ENCODE measurements around the gene MEGF11. TPM values are rescaled to one million over a fixed set of nuclear protein-coding genes. Genes with fewer than 3 reads are reported as not detected.

The MEGF11 gene
- total RNA-seq, 4 donors from 2014 or later: 0.76 TPM; not detected in 3

DNA sequence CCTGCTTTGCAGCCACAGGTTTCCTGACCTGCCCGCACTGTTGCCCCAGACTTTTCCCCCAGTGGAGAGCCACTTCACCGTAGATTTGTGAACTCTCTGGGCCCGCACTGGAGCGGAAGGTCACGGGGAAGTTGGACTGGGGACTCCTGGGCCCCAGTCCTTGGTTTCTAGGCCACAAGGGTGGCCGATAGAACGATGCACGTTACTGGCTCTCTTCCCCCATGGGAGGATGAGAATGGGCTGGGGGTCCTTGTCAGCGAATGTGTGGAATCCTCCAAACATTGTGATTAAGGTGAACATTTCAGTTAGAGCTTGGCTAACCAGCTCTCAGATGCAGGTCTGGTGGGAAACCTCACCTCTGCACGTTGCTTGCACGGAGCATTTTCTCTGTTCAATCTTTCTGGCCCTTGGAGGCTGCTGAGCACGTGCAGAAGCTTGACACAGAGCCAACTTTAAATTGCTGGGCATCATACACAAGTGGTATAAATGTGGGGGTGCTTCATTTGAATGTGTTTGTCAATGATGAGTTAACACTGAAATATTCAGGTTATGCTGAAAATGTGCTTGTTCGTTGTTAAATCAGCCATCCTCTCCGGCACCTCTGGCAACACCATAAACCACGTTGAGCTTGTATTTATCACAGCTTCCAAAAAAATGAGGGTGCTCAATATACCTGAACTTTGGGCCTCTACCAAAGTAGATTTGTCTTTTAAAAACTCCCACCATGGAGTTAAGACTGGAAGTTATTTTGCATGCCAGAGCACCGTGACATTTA is 40.8 kb upstream of the MEGF11 start:
- TF ChIP-seq, protein P1, sequence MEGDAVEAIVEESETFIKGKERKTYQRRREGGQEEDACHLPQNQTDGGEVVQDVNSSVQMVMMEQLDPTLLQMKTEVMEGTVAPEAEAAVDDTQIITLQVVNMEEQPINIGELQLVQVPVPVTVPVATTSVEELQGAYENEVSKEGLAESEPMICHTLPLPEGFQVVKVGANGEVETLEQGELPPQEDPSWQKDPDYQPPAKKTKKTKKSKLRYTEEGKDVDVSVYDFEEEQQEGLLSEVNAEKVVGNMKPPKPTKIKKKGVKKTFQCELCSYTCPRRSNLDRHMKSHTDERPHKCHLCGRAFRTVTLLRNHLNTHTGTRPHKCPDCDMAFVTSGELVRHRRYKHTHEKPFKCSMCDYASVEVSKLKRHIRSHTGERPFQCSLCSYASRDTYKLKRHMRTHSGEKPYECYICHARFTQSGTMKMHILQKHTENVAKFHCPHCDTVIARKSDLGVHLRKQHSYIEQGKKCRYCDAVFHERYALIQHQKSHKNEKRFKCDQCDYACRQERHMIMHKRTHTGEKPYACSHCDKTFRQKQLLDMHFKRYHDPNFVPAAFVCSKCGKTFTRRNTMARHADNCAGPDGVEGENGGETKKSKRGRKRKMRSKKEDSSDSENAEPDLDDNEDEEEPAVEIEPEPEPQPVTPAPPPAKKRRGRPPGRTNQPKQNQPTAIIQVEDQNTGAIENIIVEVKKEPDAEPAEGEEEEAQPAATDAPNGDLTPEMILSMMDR (IDR thresholded peaks at IDR 0.05): no peak
- no peak for TF ChIP-seq POLR2A (IDR thresholded peaks at IDR 0.05)

DNA sequence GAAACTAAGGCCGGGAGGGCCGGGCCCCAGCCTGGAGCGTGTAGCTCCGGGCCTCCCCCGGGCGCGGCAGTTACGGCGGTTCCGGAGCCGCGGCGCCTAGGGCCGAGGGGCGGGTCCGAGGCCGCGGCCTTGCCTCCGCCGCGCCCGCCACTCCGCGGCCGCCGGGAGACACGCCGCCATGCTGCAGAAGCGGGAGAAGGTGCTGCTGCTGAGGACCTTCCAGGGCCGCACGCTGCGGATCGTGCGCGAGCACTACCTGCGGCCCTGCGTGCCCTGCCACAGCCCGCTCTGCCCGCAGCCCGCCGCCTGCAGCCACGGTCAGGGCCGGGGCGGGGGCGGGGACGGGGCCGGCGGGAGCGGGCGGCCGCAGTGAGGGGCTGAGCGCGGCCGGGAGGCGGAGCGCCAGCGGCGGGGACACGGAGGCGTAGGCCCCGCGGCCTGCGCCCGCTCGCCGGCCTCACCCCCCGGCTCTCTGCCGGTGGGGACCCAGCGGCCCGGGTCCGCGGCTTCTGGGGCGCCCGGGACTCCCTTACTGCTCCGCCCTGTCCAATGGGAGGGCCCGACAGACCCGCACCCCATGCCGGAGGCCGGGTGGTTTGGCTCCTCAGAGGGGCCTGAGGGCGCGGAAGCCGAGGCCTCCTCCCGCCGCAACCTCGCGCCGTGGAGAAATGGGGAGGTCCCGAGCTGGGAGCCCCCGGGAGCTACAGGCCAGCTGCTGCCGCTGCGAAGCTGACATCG is 40.0 kb upstream of the MEGF11 start, which contains the start of gene DIS3L:
TSS of gene DIS3L (plus strand) at position 150 of the 738 bp plus-strand sequence. CDS start at position 179, 29 bp downstream.
- Histone ChIP-seq H3K4me1 (peaks cover 0 to 18% of the 10 kb centered on the region in 2 donors), H3K27ac (peak within 1 kb of the TSS; percentile 90 to 94), H3K9me3 (no peaks in the 10 kb centered on the region), H3K36me3 (no peaks in the 10 kb centered on the region), H3K27me3 (no peaks in the 10 kb centered on the region), H3K4me3 (peak within 1 kb of the TSS; percentile 50 to 78)
- DNase-seq: peak; percentile 37 to 51
- intact Hi-C loops (cut with DNase I; ENCODE audit: low total_unique reads): no loop called here
- TF ChIP-seq, protein P1 (IDR thresholded peaks at IDR 0.05): no peak
- peak in 1 of 2 donors; percentile 57 for TF ChIP-seq POLR2A (IDR thresholded peaks at IDR 0.05)

More for the DNA sequence above, 40.8 kb upstream of the MEGF11 start:
- DNase-seq: peak in 1 of 2 donors; percentile 16
- intact Hi-C loops (cut with DNase I; ENCODE audit: low total_unique reads): no loop called here
- H3K4me1 ChIP-seq: peaks cover 0 to 15% of the 10 kb centered on the region in 2 donors
- no peaks in the 10 kb centered on the region for H3K36me3 ChIP-seq
- peak overlapping the region; percentile 50 to 78 for H3K4me3 ChIP-seq
- peak overlapping the region; percentile 90 to 94 for H3K27ac ChIP-seq
- no peaks in the 10 kb centered on the region for H3K9me3 ChIP-seq
- H3K27me3 ChIP-seq: no peaks in the 10 kb centered on the region

DNA sequence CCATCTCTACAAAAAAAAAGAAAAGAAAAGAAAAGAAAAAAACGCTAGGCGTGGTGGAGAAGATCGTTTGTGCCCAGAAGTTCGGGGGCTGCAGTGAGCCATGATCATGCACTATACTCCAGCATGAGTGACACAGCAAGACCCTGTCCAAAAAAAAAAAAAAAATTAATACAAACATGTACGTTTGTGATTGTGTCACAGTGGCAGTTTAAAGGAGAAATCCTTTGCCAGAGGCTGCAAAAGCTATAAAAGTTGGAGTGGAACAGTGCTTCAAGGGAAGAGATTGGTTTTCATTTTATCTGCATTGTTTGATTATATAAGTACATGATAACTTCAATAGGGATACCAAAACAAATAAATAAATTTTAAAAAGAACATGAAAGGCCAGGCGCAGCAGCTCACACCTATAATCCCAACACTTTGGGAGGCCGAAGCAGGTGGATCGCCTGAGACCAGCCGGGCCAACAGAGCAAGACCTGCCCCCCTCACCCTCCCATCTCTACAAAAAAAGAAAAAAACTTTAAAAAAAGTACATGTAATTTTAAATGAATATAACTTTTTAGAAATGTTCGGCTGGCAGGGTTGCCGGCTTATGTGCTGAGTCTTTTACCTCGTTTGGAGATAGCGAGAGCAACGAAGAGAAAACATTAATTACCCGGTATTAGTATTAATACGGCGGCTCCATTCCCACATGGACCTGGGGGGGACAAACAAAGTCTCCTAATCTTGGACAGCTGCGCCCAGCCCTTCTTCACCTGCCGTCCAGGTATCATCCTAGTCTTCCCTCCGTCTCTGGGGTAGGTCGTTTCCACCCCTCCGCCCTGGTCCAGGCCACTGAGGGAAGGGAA is 39.2 kb upstream of the MEGF11 start:
- peak overlapping the region; percentile 50 to 78 for H3K4me3 ChIP-seq
- peaks cover 0 to 21% of the 10 kb centered on the region in 2 donors for H3K4me1 ChIP-seq
- no peak for TF ChIP-seq POLR2A (IDR thresholded peaks at IDR 0.05)
- TF ChIP-seq, protein P1 (IDR thresholded peaks at IDR 0.05): no peak
- intact Hi-C loops (cut with DNase I; ENCODE audit: low total_unique reads): no loop called here
- no peaks in the 10 kb centered on the region for H3K27me3 ChIP-seq
- peak overlapping the region; percentile 90 to 94 for H3K27ac ChIP-seq
- no peaks in the 10 kb centered on the region for H3K36me3 ChIP-seq
- no peaks in the 10 kb centered on the region for H3K9me3 ChIP-seq
- no peak for DNase-seq

DNA sequence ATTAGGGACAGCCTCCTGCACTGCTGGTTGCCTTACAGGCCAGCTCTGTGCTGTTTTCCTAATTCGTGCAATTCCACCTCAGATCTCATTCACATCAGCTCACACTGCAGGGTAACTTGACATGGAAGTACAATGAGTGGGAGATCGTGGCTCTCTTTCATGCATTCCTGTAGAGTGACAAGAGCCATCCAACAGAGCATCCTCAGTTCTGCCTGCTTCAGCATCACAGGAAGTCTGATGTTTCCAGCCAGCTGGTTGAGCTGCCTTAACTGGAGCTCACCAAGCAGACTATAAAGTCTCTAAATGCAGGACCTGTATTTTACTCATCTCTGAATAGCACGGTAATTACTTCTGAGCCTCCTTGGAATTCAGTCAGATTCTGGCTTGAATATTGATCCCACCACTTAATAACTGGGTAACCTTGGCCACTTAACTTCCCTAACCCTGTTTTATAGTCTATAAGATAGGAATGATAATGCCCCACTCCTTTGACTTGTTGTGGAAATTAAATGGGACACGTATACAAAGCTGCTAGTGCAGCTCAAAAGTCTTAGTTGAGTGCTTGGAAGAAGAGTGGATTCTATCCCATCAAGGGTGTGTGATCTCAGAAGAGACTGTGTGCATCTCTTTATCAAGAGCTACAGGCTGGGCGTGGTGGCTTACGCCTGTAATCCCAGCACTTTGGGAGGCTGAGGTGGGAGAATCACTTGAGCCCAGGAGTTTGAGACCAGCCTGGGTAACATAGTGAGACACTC is 38.4 kb upstream of the MEGF11 start:
- TF ChIP-seq, protein P1 (IDR thresholded peaks at IDR 0.05): no peak
- TF ChIP-seq POLR2A (IDR thresholded peaks at IDR 0.05): no peak
- peak overlapping the region in 1 of 2 donors; percentile 78 for H3K4me3 ChIP-seq
- no peaks in the 10 kb centered on the region for H3K27me3 ChIP-seq
- no peaks in the 10 kb centered on the region for H3K36me3 ChIP-seq
- peak overlapping the region; percentile 90 to 94 for H3K27ac ChIP-seq
- intact Hi-C loops (cut with DNase I; ENCODE audit: low total_unique reads): no loop called here
- H3K4me1 ChIP-seq: peaks cover 0 to 21% of the 10 kb centered on the region in 2 donors
- no peaks in the 10 kb centered on the region for H3K9me3 ChIP-seq
- no peak for DNase-seq

Data from uterus (tissue), 4 donors.